CD4-positive, alpha-beta T cell (primary cell): ENCODE measurements around the gene PLEKHA7. TPM values are rescaled to one million over a fixed set of nuclear protein-coding genes. Genes with fewer than 3 reads are reported as not detected.

Experiments
- ATAC-seq: fragments of 200-7000 bp; cut with Tn5 transposase; one replicate; pipeline ENCODE4 v1.10.0; 2022; ENCODE audit warnings: mild to moderate bottlenecking; ENCODE audit not compliant: poor library complexity
- CTCF ChIA-PET: fragments of 350-600 bp; sonication (Branson Sonifier 250); formaldehyde crosslinking; loops from one replicate; lab custom pipeline; 2021; ENCODE audit warnings: antibody characterized with exemption, inconsistent platforms; lab: Charles Lee
- POLR2A ChIA-PET: fragments of 350-600 bp; sonication (Branson Sonifier 250); formaldehyde crosslinking; loops from one replicate; lab custom pipeline; 2021; ENCODE audit warnings: antibody characterized with exemption, inconsistent platforms; lab: Charles Lee
- DNase-seq, 14 experiments: peaks; one replicate each; pipeline ENCODE4 v3.0.0-alpha.2; 2013 to 2020; ENCODE audit warnings: mixed read lengths in 2 of 14
- H3K27ac ChIP-seq, 2 donors: one replicate each; pipeline versions ENCODE4 v1.5.1 to v1.7.0; 2013; ENCODE audit warnings: low read length in 2 of 2, low read depth in 1 of 2, mild to moderate bottlenecking in 1 of 2
- H3K27me3 ChIP-seq, 2 experiments: 1 replicate in 1 of 2; 2 replicates in 1 of 2; pipeline versions ENCODE4 v1.6.1 to v1.7.0; 2013; ENCODE audit warnings: low read length in 2 of 2, control low read depth in 1 of 2, mild to moderate bottlenecking in 1 of 2, moderate library complexity in 1 of 2; ENCODE audit not compliant: insufficient read depth in 2 of 2, control insufficient read depth in 1 of 2
- H3K36me3 ChIP-seq: one replicate; pipeline ENCODE4 v1.6.1; 2013; ENCODE audit warnings: low read length, control low read depth; ENCODE audit not compliant: insufficient read depth
- H3K4me1 ChIP-seq: one replicate; pipeline ENCODE4 v1.6.1; 2013; ENCODE audit warnings: low read length, control low read depth; ENCODE audit not compliant: insufficient read depth
- H3K4me3 ChIP-seq: one replicate; pipeline ENCODE4 v1.5.1; 2013; ENCODE audit warnings: mild to moderate bottlenecking, low read length, moderate library complexity
- H3K9me3 ChIP-seq, 2 experiments: 1 replicate in 1 of 2; 2 replicates in 1 of 2; pipeline versions ENCODE4 v1.6.1 to v1.7.0; 2013; ENCODE audit warnings: low read length in 2 of 2, mild to moderate bottlenecking in 2 of 2, control low read depth in 1 of 2, moderate library complexity in 1 of 2; ENCODE audit not compliant: control insufficient read depth in 1 of 2, insufficient read depth in 1 of 2
- H3K27ac Mint-ChIP-seq: one replicate; pipeline ENCODE4 v1.8.0; 2020; ENCODE audit warnings: mixed read lengths
- H3K27me3 Mint-ChIP-seq: one replicate; pipeline ENCODE4 v1.8.0; 2021; ENCODE audit warnings: mixed read lengths
- H3K36me3 Mint-ChIP-seq: one replicate; pipeline ENCODE4 v1.8.0; 2021; ENCODE audit warnings: low read depth, mixed read lengths
- H3K4me1 Mint-ChIP-seq: one replicate; pipeline ENCODE4 v1.8.0; 2021; ENCODE audit warnings: low read depth, mixed read lengths
- H3K4me3 Mint-ChIP-seq: one replicate; pipeline ENCODE4 v1.8.0; 2020; ENCODE audit warnings: mild to moderate bottlenecking, mixed read lengths
- H3K9me3 Mint-ChIP-seq: one replicate; pipeline ENCODE4 v1.8.0; 2020; ENCODE audit warnings: mixed read lengths
- intact Hi-C, 2 experiments: fragments of 100-400 bp; cut with DNase I in 1 of 2; cut with micrococcal nuclease in 1 of 2; formaldehyde crosslinking; loops; one replicate each; pipeline versions ENCODE4 v1.15.1 to v1.9.0; 2023 to 2025; cut with DNase I, micrococcal nuclease
- total RNA-seq, 174 experiments: library from RNA in 2 of 174; stranded (reverse) in 2 of 174; gene quantifications; one replicate each; pipeline ENCODE4 v1.2.3 and lab custom pipeline; 2021 to 2026
- TF ChIP-seq, protein P1 (sequence below): fragments of 200-600 bp; IDR thresholded peaks from one replicate; pipeline ENCODE4 v1.8.0; 2022; ENCODE audit warnings: antibody characterized with exemption, mild to moderate bottlenecking

The PLEKHA7 gene
- total RNA-seq, 2 experiments from 2014 or later, result 4.5 to 4.8 TPM

DNA sequence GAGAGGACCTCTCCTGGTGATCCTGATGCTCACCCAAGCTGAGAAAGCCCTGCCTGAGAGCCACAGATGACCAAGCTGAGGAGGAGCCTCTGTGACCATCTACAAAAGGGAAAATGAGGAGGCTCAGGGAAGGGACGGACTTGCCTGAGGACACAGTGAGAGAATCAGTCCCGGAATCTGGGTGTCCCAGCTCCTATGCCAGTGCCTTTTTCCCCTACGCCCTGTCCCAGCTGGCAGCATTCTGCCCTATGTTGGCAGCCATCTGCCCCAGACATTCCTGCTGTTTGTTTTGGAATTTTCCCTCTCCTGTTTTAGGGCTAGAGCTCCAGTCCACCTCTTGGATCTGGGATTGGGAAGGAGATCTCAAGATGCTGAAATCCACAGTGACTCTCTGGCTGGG, 221.2 kb downstream of the PLEKHA7 start:
- H3K27ac ChIP-seq, result no peak overlapping the region
- peaks cover 32% of the 10 kb centered on the region for H3K4me1 ChIP-seq
- no peaks in the 10 kb centered on the region for H3K36me3 ChIP-seq
- ChIA-PET CTCF (no interaction called here), POLR2A (interaction anchor here (1.0 kb wide), 1 partner anchor 9 kb away, joined by 3 read pairs; no protein-coding TSS in a partner anchor)
- no peaks in the 10 kb centered on the region for H3K9me3 Mint-ChIP-seq
- DNase-seq, result no peak
- no peaks in the 10 kb centered on the region for H3K27me3 Mint-ChIP-seq
- no peaks in the 10 kb centered on the region for H3K36me3 Mint-ChIP-seq
- H3K27ac Mint-ChIP-seq, result no peak overlapping the region
- intact Hi-C loops, result no loop called here
- TF ChIP-seq, protein P1, sequence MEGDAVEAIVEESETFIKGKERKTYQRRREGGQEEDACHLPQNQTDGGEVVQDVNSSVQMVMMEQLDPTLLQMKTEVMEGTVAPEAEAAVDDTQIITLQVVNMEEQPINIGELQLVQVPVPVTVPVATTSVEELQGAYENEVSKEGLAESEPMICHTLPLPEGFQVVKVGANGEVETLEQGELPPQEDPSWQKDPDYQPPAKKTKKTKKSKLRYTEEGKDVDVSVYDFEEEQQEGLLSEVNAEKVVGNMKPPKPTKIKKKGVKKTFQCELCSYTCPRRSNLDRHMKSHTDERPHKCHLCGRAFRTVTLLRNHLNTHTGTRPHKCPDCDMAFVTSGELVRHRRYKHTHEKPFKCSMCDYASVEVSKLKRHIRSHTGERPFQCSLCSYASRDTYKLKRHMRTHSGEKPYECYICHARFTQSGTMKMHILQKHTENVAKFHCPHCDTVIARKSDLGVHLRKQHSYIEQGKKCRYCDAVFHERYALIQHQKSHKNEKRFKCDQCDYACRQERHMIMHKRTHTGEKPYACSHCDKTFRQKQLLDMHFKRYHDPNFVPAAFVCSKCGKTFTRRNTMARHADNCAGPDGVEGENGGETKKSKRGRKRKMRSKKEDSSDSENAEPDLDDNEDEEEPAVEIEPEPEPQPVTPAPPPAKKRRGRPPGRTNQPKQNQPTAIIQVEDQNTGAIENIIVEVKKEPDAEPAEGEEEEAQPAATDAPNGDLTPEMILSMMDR, result no peak
- no peak overlapping the region for H3K4me3 Mint-ChIP-seq
- no peaks in the 10 kb centered on the region for H3K27me3 ChIP-seq
- no peaks in the 10 kb centered on the region for H3K9me3 ChIP-seq
- H3K4me1 Mint-ChIP-seq, result peaks cover 7% of the 10 kb centered on the region
- no peak overlapping the region for H3K4me3 ChIP-seq
- ATAC-seq, result no peak

DNA sequence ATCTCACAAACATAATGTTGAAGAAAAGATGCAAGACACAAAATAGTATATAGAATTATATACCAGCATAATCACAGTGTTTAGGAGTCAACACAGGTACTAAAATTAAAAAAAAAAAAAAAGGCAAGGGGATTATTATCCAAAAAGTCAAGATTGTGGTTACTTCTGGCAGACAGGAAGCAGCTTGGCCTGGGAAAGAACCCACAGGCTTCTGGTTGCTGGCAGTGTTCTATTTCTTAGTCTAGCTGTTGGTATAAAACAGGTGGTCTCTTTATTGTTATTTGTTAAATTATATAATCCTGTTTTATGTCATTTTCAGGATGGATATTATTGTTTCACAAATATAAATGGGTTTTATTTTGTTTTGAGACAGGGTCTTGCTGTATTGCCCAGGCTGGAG, 221.8 kb downstream of the PLEKHA7 start:
- H3K4me3 ChIP-seq, result no peak overlapping the region
- ChIA-PET POLR2A (interaction anchor here (1.0 kb wide), 1 partner anchor 9 kb away, joined by 3 read pairs; no protein-coding TSS in a partner anchor), CTCF (no interaction called here)
- no peaks in the 10 kb centered on the region for H3K9me3 Mint-ChIP-seq
- DNase-seq (no peak), ATAC-seq (no peak)
- H3K27me3 Mint-ChIP-seq, result no peaks in the 10 kb centered on the region
- TF ChIP-seq, protein P1, result no peak
- H3K36me3 ChIP-seq, result no peaks in the 10 kb centered on the region
- intact Hi-C loops, result no loop called here
- H3K4me3 Mint-ChIP-seq, result no peak overlapping the region
- H3K27ac Mint-ChIP-seq, result no peak overlapping the region
- H3K4me1 Mint-ChIP-seq, result peaks cover 7% of the 10 kb centered on the region
- H3K9me3 ChIP-seq, result no peaks in the 10 kb centered on the region
- no peaks in the 10 kb centered on the region for H3K36me3 Mint-ChIP-seq
- H3K27ac ChIP-seq, result no peak overlapping the region
- H3K4me1 ChIP-seq, result peaks cover 29% of the 10 kb centered on the region
- H3K27me3 ChIP-seq, result no peaks in the 10 kb centered on the region

DNA sequence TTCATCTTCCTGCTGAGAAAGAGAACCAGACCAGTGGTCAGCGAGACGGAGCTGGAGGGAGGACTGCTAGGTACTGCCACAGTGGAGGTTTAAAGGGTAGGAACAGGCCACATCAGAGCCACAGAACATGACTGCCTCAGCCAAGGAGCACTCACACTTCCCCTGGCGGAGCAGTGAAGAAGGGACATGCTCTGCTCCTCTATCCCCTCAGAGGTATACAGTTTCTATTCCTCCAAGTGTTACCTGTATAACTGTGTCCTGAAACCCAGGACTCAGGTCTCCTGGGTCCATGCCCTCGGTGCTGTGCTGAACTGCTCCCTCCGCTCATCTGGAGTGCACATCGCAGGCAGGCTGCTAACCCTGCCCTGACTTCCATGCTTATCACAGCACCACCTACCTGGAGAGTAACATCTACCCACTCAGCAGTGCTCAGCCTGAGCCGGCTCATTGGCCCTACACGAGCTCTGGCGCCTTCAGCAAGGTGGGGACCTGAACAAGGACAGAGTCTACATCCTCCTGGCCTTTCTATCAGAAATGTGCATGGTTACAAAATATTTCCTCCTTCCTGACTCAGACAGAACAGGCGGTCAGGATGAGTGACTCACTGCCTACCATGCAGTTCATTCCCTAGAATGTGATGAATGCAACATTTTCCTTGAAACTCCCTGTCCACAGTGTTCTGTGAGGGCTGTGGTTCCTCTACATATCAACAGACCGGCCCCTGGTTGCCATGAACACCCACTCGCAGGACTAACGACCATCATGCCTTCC, 222.8 kb downstream of the PLEKHA7 start:
- Mint-ChIP-seq H3K9me3 (no peaks in the 10 kb centered on the region), H3K27me3 (no peaks in the 10 kb centered on the region), H3K27ac (no peak overlapping the region), H3K36me3 (no peaks in the 10 kb centered on the region), H3K4me3 (no peak overlapping the region), H3K4me1 (peaks cover 7% of the 10 kb centered on the region)
- no peaks in the 10 kb centered on the region for H3K36me3 ChIP-seq
- ChIA-PET POLR2A (no interaction called here), CTCF (no interaction called here)
- no peaks in the 10 kb centered on the region for H3K9me3 ChIP-seq
- no peaks in the 10 kb centered on the region for H3K27me3 ChIP-seq
- TF ChIP-seq, protein P1, result no peak
- peaks cover 29% of the 10 kb centered on the region for H3K4me1 ChIP-seq
- intact Hi-C loops, result no loop called here
- DNase-seq (peak in 2 of 14 experiments; percentile 47 to 58), ATAC-seq (no peak)
- H3K27ac ChIP-seq, result no peak overlapping the region
- no peak overlapping the region for H3K4me3 ChIP-seq
